Activated CD4-positive, alpha-beta T cell treated with anti-CD3 and anti-CD28 coated beads for 36 hours (primary cell): ENCODE measurements around the gene SACS. TPM values are rescaled to one million over a fixed set of nuclear protein-coding genes. Genes with fewer than 3 reads are reported as not detected.
A peak's percentile ranks its signal among the peaks of the same experiment; 100 is the strongest.
"Not testable (repeated sequence)": the region's sequence is repeated elsewhere in the genome, so short reads cannot be mapped to it uniquely, and the experiment has no call there.

Experiments used
- ATAC-seq: fragments of 200-7000 bp; cut with Tn5 transposase; one replicate; pipeline ENCODE4 v1.10.0; 2021; ENCODE audit warnings: mild to moderate bottlenecking, moderate library complexity
- CTCF ChIA-PET: fragments of 350-600 bp; sonication (Branson Sonifier 250); formaldehyde crosslinking; loops from one replicate; lab custom pipeline; 2021; ENCODE audit warnings: antibody characterized with exemption; lab: Charles Lee
- POLR2A ChIA-PET: fragments of 350-600 bp; sonication (Branson Sonifier 250); formaldehyde crosslinking; loops from one replicate; lab custom pipeline; 2021; ENCODE audit warnings: antibody characterized with exemption, inconsistent platforms; lab: Charles Lee
- DNase-seq: peaks from one replicate; pipeline ENCODE4 v3.0.0-alpha.2; 2020
- H3K27ac Mint-ChIP-seq: one replicate; pipeline ENCODE4 v1.8.0; 2021; ENCODE audit warnings: mixed read lengths
- H3K27me3 Mint-ChIP-seq: one replicate; pipeline ENCODE4 v1.8.0; 2021; ENCODE audit warnings: mixed read lengths
- H3K36me3 Mint-ChIP-seq: one replicate; pipeline ENCODE4 v1.8.0; 2021; ENCODE audit warnings: low read depth, mixed read lengths
- H3K4me1 Mint-ChIP-seq: one replicate; pipeline ENCODE4 v1.8.0; 2021; ENCODE audit warnings: mixed read lengths
- H3K4me3 Mint-ChIP-seq: one replicate; pipeline ENCODE4 v1.8.0; 2021; ENCODE audit warnings: mild to moderate bottlenecking, moderate library complexity, mixed read lengths
- H3K9me3 Mint-ChIP-seq: one replicate; pipeline ENCODE4 v1.8.0; 2021; ENCODE audit warnings: low read depth, mixed read lengths
- intact Hi-C, 2 experiments: fragments of 100-400 bp; cut with DNase I in 1 of 2; cut with micrococcal nuclease in 1 of 2; formaldehyde crosslinking; loops; one replicate each; pipeline versions ENCODE4 v1.14.2 to v1.15.1; 2022 to 2024; cut with DNase I, micrococcal nuclease
- total RNA-seq, 2 experiments: library from RNA; stranded (reverse); gene quantifications; one replicate each; pipeline ENCODE4 v1.2.3, GENCODE V29; 2021

SACS gene
- total RNA-seq, 2 experiments from 2014 or later, result 33.5 to 37.1 TPM

DNA sequence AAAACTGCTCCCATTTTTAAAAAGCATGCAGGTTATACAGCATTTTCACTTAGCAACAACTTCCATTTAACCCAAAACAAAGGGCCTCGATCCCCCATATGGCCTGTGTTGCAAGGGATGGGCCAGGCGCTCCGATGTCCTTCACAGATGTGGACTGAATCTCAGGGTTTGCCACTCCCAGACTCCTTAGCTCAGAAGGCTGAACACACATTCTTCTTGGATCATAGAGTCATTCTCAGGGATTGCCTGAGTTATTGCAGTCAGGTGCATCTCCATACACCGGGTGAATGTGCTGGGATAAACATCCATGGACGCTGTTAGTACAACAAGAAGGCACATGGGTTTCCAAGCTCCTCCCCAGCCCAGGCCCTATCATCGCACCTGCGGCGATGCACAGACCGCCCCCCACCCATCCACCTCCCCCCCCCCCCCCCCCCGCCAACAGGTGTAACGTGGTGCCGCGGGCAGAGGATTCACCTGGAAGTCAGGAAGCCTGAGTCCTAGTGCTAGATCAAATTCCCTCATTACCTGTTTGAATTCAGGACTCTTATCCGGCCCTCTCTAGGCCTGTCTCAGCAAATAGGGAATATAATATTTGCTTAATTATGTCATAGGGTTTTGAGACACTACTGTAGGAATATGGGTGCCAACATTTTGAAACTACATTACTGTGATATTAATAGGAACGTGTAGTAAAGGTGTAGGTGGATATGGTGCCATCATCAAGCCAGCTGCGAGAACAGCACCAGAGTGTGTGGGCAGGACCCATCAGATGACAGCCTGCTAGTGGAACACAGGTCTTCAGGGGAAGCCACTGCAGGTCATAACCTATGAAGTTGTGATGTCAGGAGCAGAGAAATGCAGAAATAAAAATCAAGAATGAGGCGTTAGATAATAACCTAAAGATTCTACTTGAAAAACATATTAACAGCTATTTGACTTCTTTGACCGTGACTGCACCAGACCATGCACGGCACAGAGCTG, 110.9 kb downstream of the SACS start:
- Mint-ChIP-seq H3K4me1 (peaks cover 35% of the 10 kb centered on the region), H3K36me3 (peaks cover 2% of the 10 kb centered on the region), H3K4me3 (no peak overlapping the region), H3K27me3 (peaks cover 13% of the 10 kb centered on the region), H3K9me3 (peaks cover 2% of the 10 kb centered on the region), H3K27ac (no peak overlapping the region)
- DNase-seq (no peak), ATAC-seq (no peak)
- POLR2A ChIA-PET, result no interaction called here
- CTCF ChIA-PET, result no interaction called here
- intact Hi-C loops, result no loop called here

DNA sequence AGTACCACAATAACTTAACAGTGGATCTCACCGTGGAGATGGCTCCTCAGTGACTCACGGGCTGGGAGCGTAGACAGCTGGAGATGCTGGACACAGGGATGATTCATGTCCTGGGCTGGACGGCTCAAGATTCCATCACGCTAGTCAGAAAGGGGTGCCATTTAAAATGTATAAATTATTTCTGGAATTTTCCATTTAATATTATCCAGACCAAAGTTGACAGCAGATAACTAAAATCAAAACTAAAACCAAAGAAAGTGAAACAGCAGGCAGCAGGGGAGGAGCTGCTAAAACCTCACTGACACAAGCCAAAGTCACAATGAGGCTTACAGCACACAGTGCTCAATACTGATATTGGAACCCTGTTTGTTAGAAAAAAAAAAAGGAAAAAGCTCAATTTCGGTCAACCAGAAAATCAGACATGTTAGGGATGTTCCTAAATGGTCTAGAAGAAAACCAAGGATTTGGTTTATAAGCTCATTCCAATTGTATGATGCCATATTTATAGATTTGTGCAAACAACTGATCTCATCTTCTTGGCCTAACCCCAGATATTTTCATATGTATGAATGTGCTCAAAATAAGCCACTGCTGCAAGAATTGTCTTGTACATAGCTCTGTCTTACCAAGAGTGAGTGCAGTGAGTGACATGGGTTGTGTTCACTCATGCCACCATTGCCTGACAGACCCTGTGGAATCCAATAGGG, 111.8 kb downstream of the SACS start:
- POLR2A ChIA-PET, result no interaction called here
- Mint-ChIP-seq H3K27me3 (peaks cover 13% of the 10 kb centered on the region), H3K4me3 (no peak overlapping the region), H3K27ac (no peak overlapping the region), H3K4me1 (peaks cover 35% of the 10 kb centered on the region), H3K36me3 (no peaks in the 10 kb centered on the region), H3K9me3 (no peaks in the 10 kb centered on the region)
- CTCF ChIA-PET, result interaction anchor here (0.8 to 1.0 kb wide), 3 partner anchors 8 to 118 kb away, joined by 3 read pairs; no protein-coding TSS in a partner anchor
- ATAC-seq, result peak; percentile 85
- intact Hi-C loops, result loop anchor here in 1 of 2 experiments (1.0 kb wide), 1 partner anchor 54 kb away; no protein-coding TSS in a partner anchor
- DNase-seq, result peak; percentile 41

DNA sequence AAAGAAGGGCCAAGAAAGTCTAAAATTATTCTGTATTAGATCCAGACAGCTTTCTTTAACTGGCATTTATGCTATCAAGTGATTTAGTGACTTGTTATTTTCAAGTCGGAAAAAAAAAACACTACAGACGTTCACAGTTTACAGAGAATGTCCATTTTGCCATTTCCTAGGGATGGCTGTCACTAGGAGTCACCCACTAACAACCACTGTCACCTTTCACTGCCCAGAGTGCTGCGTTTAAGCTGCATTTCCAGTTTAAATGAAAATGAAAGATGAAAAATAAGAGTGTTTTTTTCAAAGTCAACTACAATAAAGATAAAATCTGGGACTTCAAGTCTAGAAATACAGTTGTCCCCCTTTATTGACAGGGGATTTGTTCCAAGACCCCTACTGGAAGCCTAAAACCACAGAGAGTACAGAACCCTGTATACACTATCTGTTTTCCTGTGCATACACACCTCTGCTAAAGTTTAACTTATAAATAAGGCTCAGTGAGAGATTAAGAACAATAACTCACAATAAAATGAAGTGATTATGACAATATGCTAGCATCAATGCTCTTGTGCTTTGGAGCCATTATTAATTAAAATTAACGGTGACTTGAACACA, 112.5 kb downstream of the SACS start:
- peaks cover 35% of the 10 kb centered on the region for H3K4me1 Mint-ChIP-seq
- no peak overlapping the region for H3K27ac Mint-ChIP-seq
- intact Hi-C loops, result loop anchor here in 1 of 2 experiments (1.0 kb wide), 1 partner anchor 54 kb away; no protein-coding TSS in a partner anchor

GRCh38 chr13:23319883-23320224, 113.6 kb downstream of the SACS start:
- intact Hi-C loops, result no loop called here
- Mint-ChIP-seq H3K9me3 (no peaks in the 10 kb centered on the region), H3K4me1 (peaks cover 35% of the 10 kb centered on the region), H3K27ac (no peak overlapping the region), H3K27me3 (peaks cover 13% of the 10 kb centered on the region), H3K36me3 (no peaks in the 10 kb centered on the region), H3K4me3 (no peak overlapping the region)
- ChIA-PET CTCF (no interaction called here), POLR2A (no interaction called here)
- no peak for ATAC-seq
- DNase-seq, result no peak

More for the DNA sequence above, 112.5 kb downstream of the SACS start:
- POLR2A ChIA-PET, result no interaction called here
- Mint-ChIP-seq H3K4me3 (no peak overlapping the region), H3K9me3 (no peaks in the 10 kb centered on the region), H3K36me3 (no peaks in the 10 kb centered on the region), H3K27me3 (peaks cover 13% of the 10 kb centered on the region)
- CTCF ChIA-PET, result interaction anchor here (0.8 to 1.0 kb wide), 3 partner anchors 9 to 119 kb away, joined by 3 read pairs; no protein-coding TSS in a partner anchor
- DNase-seq, result no peak
- ATAC-seq, result no peak

DNA sequence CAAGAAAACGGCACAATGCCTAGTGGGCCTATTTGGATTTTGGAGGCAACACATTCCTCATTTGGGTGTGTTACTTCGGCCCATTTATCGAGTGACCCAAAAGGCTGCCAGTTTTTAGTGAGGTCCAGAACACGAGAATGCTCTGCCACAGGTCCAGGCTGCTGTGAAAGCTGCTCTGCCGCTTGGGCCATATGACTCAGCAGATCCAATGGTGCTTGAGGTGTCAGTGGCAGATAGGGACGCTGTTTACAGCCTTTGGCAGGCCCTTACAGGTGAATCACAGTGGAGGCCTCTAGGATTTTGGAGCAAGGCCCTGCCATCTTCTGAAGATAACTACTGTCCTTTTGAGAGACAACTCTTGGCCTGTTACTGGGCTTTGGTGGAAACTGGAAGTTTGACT, 118.7 kb downstream of the SACS start:
- CTCF ChIA-PET, H3K36me3 Mint-ChIP-seq, POLR2A ChIA-PET, H3K4me3 Mint-ChIP-seq, intact Hi-C loops, H3K4me1 Mint-ChIP-seq, H3K27ac Mint-ChIP-seq, H3K9me3 Mint-ChIP-seq, ATAC-seq, DNase-seq: not testable (repeated sequence)
- H3K27me3 Mint-ChIP-seq, result peaks cover 17% of the 10 kb centered on the region

GRCh38 chr13:23292586-23292985, 140.9 kb downstream of the SACS start:
- POLR2A ChIA-PET, result no interaction called here
- H3K4me3 Mint-ChIP-seq, result no peak overlapping the region
- intact Hi-C loops, result no loop called here
- CTCF ChIA-PET, result interaction anchor here (0.7 kb wide), 1 partner anchor 611 kb away, joined by 3 read pairs; no protein-coding TSS in a partner anchor
- H3K27me3 Mint-ChIP-seq, result peaks cover 15% of the 10 kb centered on the region
- no peak overlapping the region for H3K27ac Mint-ChIP-seq
- no peaks in the 10 kb centered on the region for H3K4me1 Mint-ChIP-seq
- no peaks in the 10 kb centered on the region for H3K36me3 Mint-ChIP-seq
- H3K9me3 Mint-ChIP-seq, result no peaks in the 10 kb centered on the region
- ATAC-seq (no peak), DNase-seq (no peak)

- intact Hi-C loops, result no loop called here
- CTCF ChIA-PET, result no interaction called here
- no peaks in the 10 kb centered on the region for H3K36me3 Mint-ChIP-seq
- DNase-seq, result no peak
- no peaks in the 10 kb centered on the region for H3K4me1 Mint-ChIP-seq
- ATAC-seq, result no peak
- H3K27ac Mint-ChIP-seq, result no peak overlapping the region
- peaks cover 16% of the 10 kb centered on the region for H3K27me3 Mint-ChIP-seq
- POLR2A ChIA-PET, result no interaction called here
- H3K9me3 Mint-ChIP-seq, result no peaks in the 10 kb centered on the region
- H3K4me3 Mint-ChIP-seq, result no peak overlapping the region
Measured at GRCh38 chr13:23289917-23290357, 143.6 kb downstream of the SACS start.

DNA sequence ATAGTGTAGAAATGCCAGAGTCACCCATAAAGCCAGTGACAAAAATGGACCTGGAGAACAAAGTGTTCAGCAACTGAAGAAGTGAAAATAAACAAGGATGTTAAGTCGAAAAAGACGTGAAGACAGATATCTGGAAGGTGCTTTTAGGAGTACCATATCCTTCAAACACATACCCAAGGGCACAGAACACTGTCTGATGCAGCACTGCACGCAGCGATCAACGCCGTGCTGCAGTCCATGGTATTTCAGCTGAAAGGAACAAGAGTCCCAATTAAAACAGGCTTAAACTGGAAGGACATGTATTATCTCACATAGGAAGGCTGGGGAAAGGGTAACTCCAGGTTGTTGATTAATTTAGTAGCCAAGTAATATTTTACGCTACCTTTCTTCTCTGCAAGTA, 144.5 kb downstream of the SACS start:
- no peaks in the 10 kb centered on the region for H3K36me3 Mint-ChIP-seq

DNA sequence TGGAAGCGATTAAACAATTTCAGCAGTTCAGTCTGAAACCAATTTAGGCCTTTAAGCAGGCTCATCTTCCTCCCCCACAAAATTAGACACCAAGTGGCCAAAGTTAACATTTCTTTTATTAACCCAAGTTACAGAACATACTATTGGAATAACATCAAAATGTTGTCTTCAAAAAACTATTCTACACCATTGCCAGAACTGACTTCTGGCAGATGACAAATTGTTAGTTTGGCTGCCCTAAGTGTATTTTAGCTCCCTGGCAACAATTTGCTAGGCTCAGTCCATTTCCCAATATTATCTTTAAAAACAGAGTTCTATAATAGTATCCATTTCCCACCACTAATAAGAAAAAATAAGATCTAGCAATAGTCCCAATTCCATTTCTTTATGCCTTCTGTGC, 144.9 kb downstream of the SACS start:
- no peak for ATAC-seq

More for the DNA sequence above, 144.5 kb downstream of the SACS start:
- H3K27ac Mint-ChIP-seq, result no peak overlapping the region
- DNase-seq (no peak), ATAC-seq (no peak)
- intact Hi-C loops, result no loop called here
- CTCF ChIA-PET, result no interaction called here
- no peaks in the 10 kb centered on the region for H3K9me3 Mint-ChIP-seq
- POLR2A ChIA-PET, result no interaction called here
- H3K4me1 Mint-ChIP-seq, result no peaks in the 10 kb centered on the region
- H3K27me3 Mint-ChIP-seq, result peaks cover 21% of the 10 kb centered on the region
- no peak overlapping the region for H3K4me3 Mint-ChIP-seq

GRCh38 chr13:23279321-23279720, 154.2 kb downstream of the SACS start:
- intact Hi-C loops, result no loop called here

More for the DNA sequence above, 144.9 kb downstream of the SACS start:
- CTCF ChIA-PET, result no interaction called here
- Mint-ChIP-seq H3K27me3 (peaks cover 21% of the 10 kb centered on the region), H3K27ac (no peak overlapping the region), H3K9me3 (no peaks in the 10 kb centered on the region), H3K4me1 (no peaks in the 10 kb centered on the region), H3K36me3 (no peaks in the 10 kb centered on the region), H3K4me3 (no peak overlapping the region)
- DNase-seq, result no peak
- POLR2A ChIA-PET, result no interaction called here
- intact Hi-C loops, result no loop called here

More at GRCh38 chr13:23279321-23279720, 154.2 kb downstream of the SACS start:
- ChIA-PET CTCF (no interaction called here), POLR2A (no interaction called here)
- no peak overlapping the region for H3K4me3 Mint-ChIP-seq
- no peaks in the 10 kb centered on the region for H3K36me3 Mint-ChIP-seq
- DNase-seq, result no peak
- no peak overlapping the region for H3K27ac Mint-ChIP-seq
- peaks cover 8% of the 10 kb centered on the region for H3K27me3 Mint-ChIP-seq
- peaks cover 2% of the 10 kb centered on the region for H3K9me3 Mint-ChIP-seq
- ATAC-seq, result no peak
- H3K4me1 Mint-ChIP-seq, result no peaks in the 10 kb centered on the region
